ENCODE results near the gene SURF2. TPM values are rescaled to one million over a fixed set of nuclear protein-coding genes. Genes with fewer than 3 reads are reported as not detected.
A peak's percentile ranks its signal among the peaks of the same experiment; 100 is the strongest.
"Not testable (repeated sequence)": the region's sequence is repeated elsewhere in the genome, so short reads cannot be mapped to it uniquely, and the experiment has no call there.

SURF2 gene
- 10 to 100 TPM; 19.5 to 28.5 (median 22.8) TPM for polyA plus RNA-seq (ENCODE audit: insufficient read length in 4 of 4)

DNA sequence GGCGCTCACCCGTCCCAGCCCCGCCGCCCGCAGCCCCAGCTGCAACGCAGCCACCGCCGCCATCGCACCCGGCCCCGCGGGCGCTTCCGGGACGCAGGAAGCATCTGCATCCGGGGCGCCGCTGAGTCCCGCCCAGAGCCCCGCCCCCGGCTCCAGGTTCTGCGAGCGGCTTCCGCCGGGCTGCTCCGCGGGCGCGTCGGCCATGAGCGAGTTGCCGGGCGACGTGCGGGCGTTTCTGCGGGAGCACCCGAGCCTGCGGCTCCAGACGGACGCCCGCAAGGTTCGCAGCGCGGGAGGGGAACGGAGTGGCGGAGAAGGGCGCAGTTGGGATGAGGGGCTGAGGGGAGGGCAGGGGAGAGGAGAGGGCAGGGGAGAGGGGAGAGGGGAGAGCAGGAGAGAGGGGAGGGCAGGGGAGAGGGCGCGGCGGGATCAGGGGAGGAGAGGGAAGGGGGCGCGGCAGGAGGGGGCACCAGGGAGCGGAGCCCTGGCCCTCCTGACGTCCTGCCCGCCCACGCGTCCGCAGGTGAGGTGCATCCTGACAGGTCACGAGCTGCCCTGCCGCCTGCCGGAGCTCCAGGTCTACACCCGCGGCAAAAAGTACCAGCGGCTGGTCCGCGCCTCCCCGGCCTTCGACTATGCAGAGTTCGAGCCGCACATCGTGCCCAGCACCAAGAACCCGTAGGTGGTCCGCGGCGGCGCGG lies at the start of gene SURF2, which contains the start of gene SURF1:
SURF2 (plus strand) TSS at position 160 of the 701 bp plus-strand sequence; CDS start at position 203, 43 bp downstream.
SURF1 (minus strand) TSS at position 97 of the 701 bp plus-strand sequence; CDS start at position 63, 34 bp downstream.
- DNase-seq (ENCODE audit: low read depth in 4 of 4, low spot score in 3 of 4), result peak in 3 of 4 donors; percentile 64 to 77 (median 76)

DNA sequence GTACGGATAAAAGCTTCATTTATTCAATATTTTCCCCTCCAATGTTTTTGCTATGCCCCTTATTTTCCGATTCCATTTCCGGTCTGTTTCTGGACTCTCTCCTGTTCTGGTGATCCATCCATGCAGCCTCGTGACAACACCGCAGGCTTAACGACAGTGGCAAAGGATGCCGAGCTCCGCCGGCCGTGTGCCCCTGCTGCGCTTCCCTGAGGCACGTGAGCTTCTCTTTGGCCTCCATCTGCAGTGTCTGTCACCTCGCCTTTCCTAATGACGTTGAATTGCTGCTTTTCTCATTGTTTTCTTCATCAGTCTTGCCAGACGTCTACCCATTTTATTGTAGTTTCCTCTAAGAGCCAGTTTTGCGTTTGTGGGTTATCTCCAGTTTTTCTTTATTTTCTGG lies 49.0 kb upstream of the SURF2 start:
- no peak for DNase-seq (ENCODE audit: low read depth in 4 of 4, low spot score in 3 of 4)

DNA sequence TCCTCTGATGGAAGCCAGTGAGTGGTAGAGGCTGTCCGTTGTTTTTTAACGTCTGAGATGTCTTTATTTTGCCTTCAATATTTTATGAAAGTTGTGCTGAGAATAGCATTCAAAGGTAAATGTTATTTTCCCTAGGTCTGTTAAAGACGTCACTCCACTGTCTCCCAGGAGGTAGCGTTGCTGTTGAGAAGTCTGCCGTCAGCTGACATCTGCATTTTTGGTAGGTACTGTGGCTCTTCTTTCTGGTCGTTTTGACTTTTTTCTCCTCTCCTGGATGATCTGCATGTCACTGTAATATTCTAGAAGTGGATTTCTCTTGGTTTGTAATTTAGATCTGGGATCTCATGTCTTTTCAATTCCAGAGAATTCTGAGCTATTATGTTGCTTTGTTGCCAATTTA lies 46.7 kb upstream of the SURF2 start:
- DNase-seq (ENCODE audit: low read depth in 4 of 4, low spot score in 3 of 4), result no peak

DNA sequence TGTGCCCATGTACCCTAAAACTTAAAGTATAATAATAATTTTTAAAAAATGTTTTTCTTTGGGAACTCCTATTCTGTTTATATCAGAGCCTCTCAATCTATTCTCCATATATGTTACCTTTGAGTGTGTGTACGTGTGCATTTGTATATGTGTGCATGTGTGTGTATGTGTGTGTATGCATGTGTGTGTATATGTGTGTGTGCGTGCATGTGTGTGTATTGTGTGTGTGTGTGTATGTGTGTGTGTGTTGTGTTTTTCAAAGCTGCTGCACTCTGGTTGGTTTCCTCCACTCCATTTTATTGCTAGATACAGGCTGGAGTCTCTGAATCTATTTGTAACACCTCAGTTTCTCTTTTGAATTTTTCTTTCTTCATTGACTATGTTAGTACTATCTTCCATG lies 40.4 kb upstream of the SURF2 start:
- no peak for DNase-seq (ENCODE audit: low read depth in 4 of 4, low spot score in 3 of 4)

DNA sequence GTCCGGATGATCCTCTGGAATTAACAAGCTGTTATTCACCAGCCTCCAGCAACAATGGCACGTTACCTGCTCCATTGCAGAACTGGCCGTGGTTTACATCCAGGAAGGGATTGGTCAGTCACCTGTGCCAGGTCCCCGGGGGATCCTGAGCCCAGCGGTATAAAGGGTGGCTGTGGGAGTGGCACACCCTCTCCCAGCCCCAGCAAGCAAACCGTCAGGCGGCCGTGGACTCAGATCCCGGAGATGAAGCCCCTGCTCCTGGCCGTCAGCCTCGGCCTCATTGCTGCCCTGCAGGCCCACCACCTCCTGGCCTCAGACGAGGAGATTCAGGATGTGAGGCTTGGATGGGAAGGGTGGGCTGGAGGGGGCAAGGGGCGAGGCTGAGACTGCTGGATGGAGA lies 38.8 kb upstream of the SURF2 start:
- not testable (repeated sequence) for DNase-seq (ENCODE audit: low read depth in 4 of 4, low spot score in 3 of 4)

DNA sequence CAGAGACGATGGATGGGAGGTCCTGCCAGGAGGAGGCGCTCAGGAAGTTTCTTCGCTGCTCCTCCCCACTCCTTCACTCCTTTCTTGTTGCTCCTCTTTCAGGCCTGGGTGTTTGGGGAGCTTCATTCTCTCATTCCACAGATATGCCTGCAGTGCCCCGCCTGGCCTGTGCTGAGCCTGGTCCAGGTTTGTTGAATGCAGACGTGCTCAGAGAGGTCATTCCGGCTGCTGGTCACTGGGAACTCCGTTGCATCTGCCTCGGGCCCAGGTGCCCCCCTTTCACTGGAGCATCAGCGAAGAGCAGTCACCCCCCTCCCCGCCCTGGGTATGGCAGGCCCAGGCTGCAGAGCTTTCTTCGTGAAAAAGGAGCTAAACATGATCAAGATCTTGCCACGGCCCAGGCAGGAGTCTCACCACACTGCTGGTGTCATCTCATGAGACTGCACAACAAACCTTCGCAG lies 35.9 kb upstream of the SURF2 start:
- DNase-seq (ENCODE audit: low read depth in 4 of 4, low spot score in 3 of 4), result no peak

DNA sequence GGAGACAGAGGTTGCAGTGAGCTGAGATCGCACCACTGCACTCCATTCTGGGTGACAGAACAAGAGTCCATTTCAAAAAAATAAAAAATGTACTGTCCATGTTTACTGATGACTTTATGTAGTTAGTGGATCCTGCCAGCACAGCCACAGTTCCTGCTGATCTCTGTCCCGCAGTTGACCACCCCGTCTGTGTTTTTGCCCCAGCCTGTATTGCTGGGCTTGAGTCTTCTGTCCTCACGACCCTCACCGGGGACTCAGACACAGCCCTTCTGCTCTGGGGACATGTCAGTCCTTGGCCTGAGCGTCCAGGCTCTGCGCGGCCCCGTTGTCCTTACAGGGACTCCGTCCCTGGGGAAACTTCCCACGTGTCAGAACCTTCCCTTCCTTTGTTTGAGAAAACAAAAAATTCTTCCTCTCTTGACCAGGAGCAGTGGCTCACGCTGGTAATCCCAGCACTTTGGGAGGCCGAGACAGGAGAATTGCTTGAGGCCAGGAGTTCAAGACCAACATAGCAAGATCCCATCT lies 34.9 kb upstream of the SURF2 start:
- DNase-seq (ENCODE audit: low read depth in 4 of 4, low spot score in 3 of 4), result no peak

DNA sequence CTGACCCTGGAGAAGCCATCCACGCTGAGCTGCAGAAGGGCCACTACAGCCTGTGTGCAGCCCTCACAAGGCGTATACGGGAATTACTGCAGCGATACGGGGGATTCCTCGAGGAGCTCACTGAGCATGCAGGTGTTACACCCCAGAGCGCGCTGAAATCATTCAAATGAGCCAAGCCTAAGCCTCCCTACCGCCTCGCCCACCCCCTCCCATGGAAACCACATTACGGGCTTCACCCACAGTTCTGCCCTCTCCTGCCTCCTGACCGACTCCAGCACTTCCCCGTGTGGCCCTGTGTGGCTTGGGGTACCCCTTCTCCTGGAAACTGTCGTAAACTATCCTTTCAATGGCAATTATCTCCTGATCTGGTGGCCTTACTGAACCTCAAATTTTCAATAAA lies 33.6 kb upstream of the SURF2 start:
- DNase-seq (ENCODE audit: low read depth in 4 of 4, low spot score in 3 of 4), result no peak

DNA sequence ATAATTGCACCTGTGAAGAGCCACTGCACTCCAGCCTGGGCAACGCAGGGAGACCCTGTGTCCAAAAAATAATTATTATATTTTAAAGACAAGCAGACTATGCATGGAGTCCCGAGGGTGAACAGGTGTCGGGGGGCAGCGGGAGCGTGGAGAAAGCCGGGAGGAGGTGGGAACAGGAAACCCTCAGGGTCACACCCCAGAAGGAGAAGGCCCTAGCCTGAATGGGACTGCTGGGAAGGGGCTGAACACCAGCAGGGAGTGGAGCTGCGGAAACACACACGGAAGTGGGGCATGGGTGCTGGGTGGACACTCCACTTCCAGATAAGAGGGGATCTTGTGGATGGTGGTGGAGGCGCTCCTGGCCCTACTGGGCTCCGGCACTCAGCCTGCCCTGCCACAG lies 33.1 kb upstream of the SURF2 start:
- no peak for DNase-seq (ENCODE audit: low read depth in 4 of 4, low spot score in 3 of 4)

DNA sequence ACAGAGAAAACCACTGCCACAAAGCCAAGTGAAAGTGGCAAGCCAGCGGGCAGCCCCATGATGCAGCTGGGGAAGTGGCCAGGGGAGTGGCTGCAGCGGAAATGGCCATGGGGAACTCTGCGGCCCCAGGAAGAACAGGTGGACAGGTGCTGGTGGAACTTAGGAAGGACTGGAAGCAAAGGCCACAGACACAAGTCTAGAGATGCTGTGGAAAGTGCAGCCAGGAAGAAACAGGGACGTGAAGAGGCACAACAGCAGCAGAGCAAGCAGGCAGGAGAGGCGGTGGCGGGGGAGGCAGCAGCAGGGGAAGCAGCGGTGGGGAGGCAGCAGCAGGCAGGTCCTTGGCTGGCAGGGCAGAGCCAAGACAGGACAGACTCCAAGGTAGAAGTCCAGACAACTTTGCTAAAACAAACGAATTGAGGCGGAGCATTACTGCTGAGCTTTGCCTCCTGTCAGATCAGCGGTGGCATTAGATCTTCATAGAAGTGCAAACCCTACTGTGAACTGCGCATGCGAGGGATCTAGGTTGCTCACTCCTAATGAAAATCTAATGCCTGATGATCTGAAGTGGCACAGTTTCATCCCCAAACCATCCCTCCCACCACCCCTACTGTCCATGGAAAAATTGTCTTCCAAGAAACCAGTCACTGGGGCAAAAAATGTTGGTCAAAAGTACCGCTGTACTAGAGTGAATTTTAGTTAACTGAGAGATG lies 32.2 kb upstream of the SURF2 start:
- no peak for DNase-seq (ENCODE audit: low read depth in 4 of 4, low spot score in 3 of 4)

DNA sequence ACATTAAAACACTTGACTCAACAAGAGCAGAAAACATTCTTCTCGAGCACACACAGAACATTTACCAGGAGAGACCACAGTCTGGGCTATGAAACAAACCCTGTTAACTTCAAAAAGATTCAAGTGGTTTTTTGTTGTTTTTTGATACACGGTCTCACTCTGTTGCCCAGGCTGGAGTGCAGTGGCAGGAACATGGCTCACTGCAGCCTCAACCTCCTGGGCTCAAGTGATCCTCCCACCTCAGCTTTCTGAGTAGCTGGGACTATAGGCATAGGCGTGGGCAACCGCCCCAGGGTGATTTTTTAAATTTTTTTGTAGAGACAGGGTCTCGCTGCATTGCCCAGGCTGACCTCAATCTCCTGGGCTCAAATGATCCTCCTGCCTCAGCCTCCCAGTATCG lies 29.3 kb upstream of the SURF2 start:
- not testable (repeated sequence) for DNase-seq (ENCODE audit: low read depth in 4 of 4, low spot score in 3 of 4)

DNA sequence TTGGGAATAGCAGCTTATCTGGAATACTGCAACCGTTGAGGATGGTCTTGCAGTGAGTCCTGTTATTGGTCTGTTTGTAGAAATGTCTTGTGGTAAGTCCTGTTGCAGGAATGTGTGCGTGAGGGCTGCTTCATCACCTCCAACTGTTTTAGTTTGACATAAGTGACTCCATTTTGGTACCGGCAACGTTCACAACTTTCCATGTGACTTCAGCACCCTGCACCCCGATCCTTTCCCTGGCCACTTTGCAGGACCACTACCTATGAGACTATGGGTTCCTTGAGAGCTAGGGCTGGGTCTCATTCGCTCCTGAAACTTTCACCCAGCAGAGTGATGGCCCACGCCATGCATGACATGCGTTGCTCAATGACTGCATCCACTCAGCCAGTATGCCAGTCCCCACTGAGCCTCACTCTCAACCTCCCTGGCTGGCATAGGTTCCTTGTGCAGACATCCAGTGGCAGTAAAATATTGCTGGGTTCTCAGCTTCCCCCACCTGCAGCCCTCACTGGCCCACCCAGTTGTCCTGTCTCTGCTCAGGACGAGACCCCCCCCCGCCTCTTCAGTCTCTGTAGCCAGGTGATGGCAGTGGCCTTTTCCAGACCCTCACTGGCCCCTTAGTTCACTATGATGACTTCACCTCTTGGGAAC lies 28.4 kb upstream of the SURF2 start:
- DNase-seq (ENCODE audit: low read depth in 4 of 4, low spot score in 3 of 4), result no peak

DNA sequence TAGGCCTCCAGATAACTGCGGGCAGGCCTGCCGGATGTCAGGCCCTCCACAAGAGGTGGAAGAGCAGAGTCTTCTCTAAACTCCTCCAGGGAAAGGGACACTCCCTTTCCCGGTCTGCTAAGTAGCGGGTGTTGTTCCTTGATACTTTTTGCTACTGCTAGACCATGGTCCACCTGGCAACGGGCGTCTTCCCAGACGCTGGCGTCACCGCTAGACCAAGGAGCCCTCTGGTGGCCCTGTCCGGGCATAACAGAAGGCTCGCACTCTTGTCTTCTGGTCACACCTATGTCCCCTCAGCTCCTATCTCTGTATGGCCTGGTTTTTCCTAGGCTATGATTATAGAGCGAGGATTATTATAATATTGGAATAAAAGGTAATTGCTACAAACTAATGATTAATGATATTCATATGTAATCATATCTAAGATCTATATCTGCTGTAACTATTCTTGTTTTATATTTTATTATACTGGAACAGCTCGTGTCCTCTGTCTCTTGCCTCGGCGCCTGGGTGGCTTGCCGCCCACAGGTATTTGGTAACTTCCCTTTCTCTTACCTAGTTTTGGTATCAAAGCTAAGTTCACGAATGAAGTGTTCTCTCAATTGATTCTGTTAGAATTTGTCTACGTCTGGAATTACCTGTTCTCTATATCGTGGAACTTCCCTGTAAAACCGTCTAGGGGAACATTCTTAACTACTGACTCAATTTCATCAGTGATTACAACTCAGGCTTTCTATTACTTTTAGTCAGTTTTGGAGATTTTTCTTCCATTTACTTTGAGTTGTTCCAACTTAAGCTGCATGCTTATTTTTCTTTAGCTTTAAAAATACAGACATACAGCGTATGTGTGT lies 26.8 kb upstream of the SURF2 start:
- not testable (repeated sequence) for DNase-seq (ENCODE audit: low read depth in 4 of 4, low spot score in 3 of 4)

DNA sequence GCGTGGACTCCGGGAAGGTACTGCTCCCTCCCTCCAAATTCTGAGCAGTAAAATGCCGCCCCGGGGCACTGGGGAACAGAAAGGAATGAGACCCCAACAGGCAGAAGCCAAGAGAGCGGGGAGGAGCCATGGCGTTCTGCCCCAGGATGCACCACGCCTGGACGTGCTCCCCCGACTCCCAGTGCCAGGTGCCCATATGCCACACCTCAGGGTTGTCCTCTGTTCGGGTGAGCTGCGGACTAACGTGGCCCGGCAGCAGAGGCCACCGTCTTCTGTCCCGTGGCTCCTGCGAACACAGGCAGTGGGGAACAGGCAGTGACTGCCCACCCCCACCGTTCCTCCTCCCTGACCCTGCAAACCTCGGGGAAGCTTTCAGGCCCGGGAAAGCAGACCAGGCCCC lies 25.1 kb upstream of the SURF2 start:
- DNase-seq (ENCODE audit: low read depth in 4 of 4, low spot score in 3 of 4), result no peak

DNA sequence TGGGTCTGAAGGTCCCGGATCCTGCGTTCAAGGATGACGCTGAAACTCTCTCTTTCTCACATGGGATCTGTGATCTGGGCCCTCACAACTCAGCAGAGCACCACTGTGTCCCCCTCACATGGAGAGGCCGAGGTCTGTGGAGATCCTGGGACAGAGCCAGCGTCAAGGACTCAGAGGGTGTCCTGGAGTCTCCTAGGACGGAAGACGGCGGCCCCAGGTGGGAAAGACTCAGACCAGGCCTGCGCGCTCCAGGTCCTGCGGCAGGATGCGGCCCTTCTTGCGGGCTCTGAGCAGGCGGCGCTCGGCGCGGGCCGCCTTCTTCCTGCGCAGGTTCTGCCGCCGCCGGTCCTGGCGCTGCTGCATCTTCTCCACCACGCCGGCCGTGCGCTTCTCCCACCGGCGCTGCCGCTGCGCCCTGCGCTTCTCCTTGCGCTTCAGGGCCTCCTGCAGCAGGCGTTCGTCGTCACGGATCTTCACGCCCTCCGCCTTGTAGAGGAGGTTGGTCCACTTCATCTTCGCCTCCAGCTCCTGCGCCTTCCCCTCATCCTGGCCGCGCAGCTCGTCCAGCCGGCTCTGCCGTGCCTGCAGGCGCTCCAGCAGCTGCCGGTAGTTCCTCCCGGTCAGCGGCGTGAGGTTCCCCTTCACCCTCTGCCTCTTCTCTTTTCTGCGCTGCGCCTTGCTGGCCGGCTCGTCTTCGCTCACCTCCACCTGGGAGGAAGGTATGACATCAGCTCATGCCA lies 24.5 kb upstream of the SURF2 start:
- DNase-seq (ENCODE audit: low read depth in 4 of 4, low spot score in 3 of 4), result no peak

DNA sequence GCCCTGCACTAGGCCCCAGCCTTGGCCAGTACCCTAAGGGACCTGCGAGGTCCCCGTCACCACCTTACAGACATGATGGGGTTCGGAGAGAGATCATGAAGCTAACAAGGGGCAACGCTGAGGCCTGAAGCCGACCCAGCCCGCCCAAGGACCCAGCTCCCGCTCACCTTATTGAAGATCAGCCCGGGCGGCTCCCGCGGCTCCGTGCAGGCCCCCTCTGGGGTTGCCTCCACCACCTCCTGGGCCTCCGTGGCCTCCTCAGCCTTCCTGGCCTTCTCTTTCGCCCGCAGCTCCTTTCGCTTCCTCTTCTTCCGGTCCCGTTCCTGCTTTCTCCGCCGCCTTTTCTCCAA lies 24.0 kb upstream of the SURF2 start:
- DNase-seq (ENCODE audit: low read depth in 4 of 4, low spot score in 3 of 4), result no peak

DNA sequence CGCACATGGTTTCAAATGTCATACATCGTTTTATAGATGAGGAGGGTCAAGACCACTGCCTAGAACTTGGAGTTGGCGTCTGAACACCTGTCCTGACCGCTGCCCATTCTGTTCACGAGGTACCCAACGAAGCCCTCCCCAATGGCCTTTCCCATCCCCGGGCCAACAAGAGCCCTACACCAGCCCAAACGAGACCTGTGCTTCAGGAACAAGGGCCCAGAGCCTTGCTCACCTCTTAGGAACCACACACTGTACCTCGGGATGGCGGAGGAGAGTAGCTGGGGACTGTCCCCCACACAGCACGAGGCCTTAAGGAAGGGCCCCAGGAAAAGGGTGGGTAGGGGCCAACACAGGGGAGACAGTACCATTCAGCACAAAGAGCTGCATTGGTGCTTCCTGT lies 23.3 kb upstream of the SURF2 start:
- no peak for DNase-seq (ENCODE audit: low read depth in 4 of 4, low spot score in 3 of 4)

DNA sequence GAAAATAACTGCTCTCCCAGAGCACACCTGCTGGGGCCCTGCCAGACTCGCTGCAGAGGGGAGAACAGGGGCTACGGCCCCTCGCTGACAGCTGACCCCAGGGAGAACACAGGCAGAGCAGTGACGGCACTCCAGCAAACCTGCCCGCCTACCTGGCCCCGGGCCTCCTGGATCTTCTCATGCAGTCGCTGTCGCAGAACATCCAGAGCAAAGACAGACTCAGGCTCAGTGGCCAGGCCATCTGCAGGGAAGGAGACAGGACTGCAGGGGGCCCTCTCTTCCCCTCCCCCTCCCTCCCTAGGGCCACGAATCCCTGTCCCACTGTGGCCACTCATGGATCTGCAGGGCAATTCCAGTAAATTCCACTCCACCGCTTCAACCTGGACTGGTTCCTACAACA lies 22.8 kb upstream of the SURF2 start:
- DNase-seq (ENCODE audit: low read depth in 4 of 4, low spot score in 3 of 4), result no peak

DNA sequence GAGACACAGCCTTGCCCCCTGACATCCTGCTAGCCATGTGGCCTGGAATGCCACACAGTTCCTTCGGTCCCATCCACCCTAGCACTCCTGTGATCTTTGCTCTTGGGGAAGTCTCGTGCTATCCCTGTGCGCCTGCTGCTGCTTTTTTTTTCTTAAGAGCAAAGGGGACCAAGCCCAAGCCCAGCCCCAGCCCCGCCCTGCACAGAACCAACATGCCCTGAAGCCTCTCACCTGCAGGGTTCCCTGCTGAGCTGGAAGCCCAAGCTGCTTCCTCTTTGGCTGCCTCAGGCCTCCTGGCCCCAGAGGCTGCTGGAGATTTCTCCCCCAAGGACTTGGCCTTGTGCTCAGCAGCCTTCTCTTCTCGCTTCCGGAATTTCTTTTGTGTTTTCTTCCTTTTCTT lies 22.2 kb upstream of the SURF2 start:
- DNase-seq (ENCODE audit: low read depth in 4 of 4, low spot score in 3 of 4), result no peak

DNA sequence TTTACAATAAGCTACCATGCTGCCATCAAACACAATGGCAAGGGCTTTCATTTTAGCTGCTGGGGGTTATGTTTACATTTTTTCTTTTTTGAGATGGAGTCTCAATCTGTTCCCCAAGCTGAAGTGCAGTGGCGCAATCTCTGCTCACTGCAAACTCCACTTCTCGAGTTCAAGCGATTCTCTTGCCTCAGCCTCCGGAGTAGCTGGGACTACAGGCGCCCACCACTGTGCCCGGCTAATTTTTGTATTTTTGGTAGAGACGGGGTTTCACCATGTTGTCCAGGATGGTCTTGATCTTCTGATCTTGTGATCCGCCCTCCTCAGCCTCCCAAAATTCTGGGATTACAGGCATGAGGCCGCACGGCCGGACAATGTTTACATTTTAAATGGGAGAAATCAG lies 21.5 kb upstream of the SURF2 start:
- not testable (repeated sequence) for DNase-seq (ENCODE audit: low read depth in 4 of 4, low spot score in 3 of 4)

Data from right renal pelvis (tissue), 4 donors.